HG02623 (cell line): ENCODE measurements around the gene PUSL1.

Source experiments
- ATAC-seq: cut with Tn5 transposase; IDR thresholded peaks from one replicate; pipeline ENCODE4 v1.9.1; 2021; ENCODE audit warnings: moderate library complexity; ENCODE audit not compliant: unreplicated experiment

PUSL1 gene

GRCh38 chr1:1278620-1279019 is 29.8 kb upstream of the PUSL1 start:
- ATAC-seq, result no peak

GRCh38 chr1:1279028-1279427 is 29.4 kb upstream of the PUSL1 start:
- no peak for ATAC-seq

GRCh38 chr1:1280782-1281481 is 27.5 kb upstream of the PUSL1 start:
- no peak for ATAC-seq

- no peak for ATAC-seq
Observed at GRCh38 chr1:1281533-1282321, 26.7 kb upstream of the PUSL1 start.

GRCh38 chr1:1282998-1283397 is 25.4 kb upstream of the PUSL1 start:
- ATAC-seq, result no peak

GRCh38 chr1:1283821-1284220 is 24.6 kb upstream of the PUSL1 start:
- no peak for ATAC-seq

GRCh38 chr1:1284221-1285101 is 23.9 kb upstream of the PUSL1 start:
- ATAC-seq, result no peak

GRCh38 chr1:1285102-1285571 is 23.3 kb upstream of the PUSL1 start:
- ATAC-seq, result no peak

GRCh38 chr1:1285611-1286311 is 22.6 kb upstream of the PUSL1 start:
- no peak for ATAC-seq

GRCh38 chr1:1286313-1287261 is 21.8 kb upstream of the PUSL1 start:
- ATAC-seq, result no peak

GRCh38 chr1:1287288-1288110 is 20.9 kb upstream of the PUSL1 start:
- no peak for ATAC-seq

GRCh38 chr1:1290238-1290731 is 18.1 kb upstream of the PUSL1 start:
- no peak for ATAC-seq

GRCh38 chr1:1291023-1291528 is 17.3 kb upstream of the PUSL1 start:
- no peak for ATAC-seq

- ATAC-seq, result no peak
Observed at GRCh38 chr1:1291548-1292441, 16.6 kb upstream of the PUSL1 start.

- no peak for ATAC-seq
Observed at GRCh38 chr1:1292442-1292779, 16.0 kb upstream of the PUSL1 start.

GRCh38 chr1:1292851-1293250 is 15.5 kb upstream of the PUSL1 start:
- no peak for ATAC-seq
